ENCODE measurements around the gene DCTN3.

- TF ChIP-seq MYBL2 (CRISPR knock-in tag; IDR thresholded peaks at IDR 0.05) (no peak), MAX (CRISPR knock-in tag; IDR thresholded peaks at IDR 0.05) (no peak), NFYB (CRISPR knock-in tag; conservative IDR thresholded peaks at IDR 0.05; ENCODE audit: low read depth) (no peak), SP1 (CRISPR knock-in tag; conservative IDR thresholded peaks at IDR 0.05) (no peak), ATF2 (CRISPR knock-in tag; IDR thresholded peaks at IDR 0.05; ENCODE audit: borderline replicate concordance, low read depth) (no peak), ZNF317 (CRISPR knock-in tag; IDR thresholded peaks at IDR 0.05; ENCODE audit: borderline replicate concordance, low read depth) (no peak), ATF3 (CRISPR knock-in tag; conservative IDR thresholded peaks at IDR 0.05) (no peak)
These were observed 49.9 kb downstream of the DCTN3 start for GRCh38 chr9:34570376-34570775.
